ENCODE data around the gene MFSD1.

- TF ChIP-seq ARID2 (CRISPR knock-in tag; IDR thresholded peaks at IDR 0.05; ENCODE audit: borderline replicate concordance) (no peak), SYNCRIP (IDR thresholded peaks at IDR 0.05; ENCODE audit: insufficient read depth, low read depth, low read length) (no peak), U2AF2 (IDR thresholded peaks at IDR 0.05; ENCODE audit: low read depth, low read length) (no peak), PCBP1 (IDR thresholded peaks at IDR 0.05; ENCODE audit: borderline replicate concordance, low read depth, low read length) (no peak), POLR2AphosphoS5 (IDR thresholded peaks at IDR 0.05; ENCODE audit: low read depth, low read length) (no peak), ELF4 (CRISPR knock-in tag; IDR thresholded peaks at IDR 0.05; ENCODE audit: borderline replicate concordance) (no peak), PHF8 (CRISPR knock-in tag; IDR thresholded peaks at IDR 0.05) (no peak), ZNF510 (CRISPR knock-in tag; IDR thresholded peaks at IDR 0.05; ENCODE audit: low read depth) (no peak), FOXK2 (IDR thresholded peaks at IDR 0.05) (no peak), ZNF44 (CRISPR knock-in tag; IDR thresholded peaks at IDR 0.05) (no peak), SUZ12 (IDR thresholded peaks at IDR 0.05; ENCODE audit: low read depth, low read length) (no peak)
- TF ChIP-seq, protein P1, sequence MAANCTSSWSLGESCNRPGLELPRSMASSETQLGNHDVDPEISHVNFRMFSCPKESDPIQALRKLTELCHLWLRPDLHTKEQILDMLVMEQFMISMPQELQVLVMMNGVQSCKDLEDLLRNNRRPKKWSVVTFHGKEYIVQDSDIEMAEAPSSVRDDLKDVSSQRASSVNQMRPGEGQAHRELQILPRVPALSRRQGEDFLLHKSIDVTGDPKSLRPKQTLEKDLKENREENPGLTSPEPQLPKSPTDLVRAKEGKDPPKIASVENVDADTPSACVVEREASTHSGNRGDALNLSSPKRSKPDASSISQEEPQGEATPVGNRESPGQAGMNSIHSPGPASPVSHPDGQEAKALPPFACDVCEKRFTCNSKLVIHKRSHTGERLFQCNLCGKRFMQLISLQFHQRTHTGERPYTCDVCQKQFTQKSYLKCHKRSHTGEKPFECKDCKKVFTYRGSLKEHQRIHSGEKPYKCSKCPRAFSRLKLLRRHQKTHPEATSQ (CRISPR knock-in tag; IDR thresholded peaks at IDR 0.05; ENCODE audit: borderline replicate concordance) = no peak
Measured at GRCh38 chr3:158789592-158789991, 12.3 kb upstream of the MFSD1 start.

Data from HepG2 (cell line).